Adrenal gland (tissue), 5 donors: ENCODE results near the gene GNB1L.

Source experiments
- POLR2A ChIP-seq, 2 donors: fragments of 450-650 bp; IDR thresholded peaks; one replicate each; pipeline ENCODE4 v1.6.1; 2017; ENCODE audit warnings: antibody characterized with exemption in 2 of 2, mild to moderate bottlenecking in 2 of 2, moderate library complexity in 1 of 2
- TF ChIP-seq, protein P1 (sequence below), 6 experiments: fragments of 450-650 bp in 4 of 6; fragments of 200-600 bp in 2 of 6; sonication (generic) in 1 of 6; IDR thresholded peaks; 1 replicate in 5 of 6; 2 replicates in 1 of 6; pipeline versions ENCODE4 v1.5.1 to v1.8.0; 2016 to 2021; ENCODE audit warnings: antibody characterized with exemption in 6 of 6, mild to moderate bottlenecking in 2 of 6, moderate library complexity in 1 of 6
- donor health status: DM: no; HTN: no; CAD: no.

DNA sequence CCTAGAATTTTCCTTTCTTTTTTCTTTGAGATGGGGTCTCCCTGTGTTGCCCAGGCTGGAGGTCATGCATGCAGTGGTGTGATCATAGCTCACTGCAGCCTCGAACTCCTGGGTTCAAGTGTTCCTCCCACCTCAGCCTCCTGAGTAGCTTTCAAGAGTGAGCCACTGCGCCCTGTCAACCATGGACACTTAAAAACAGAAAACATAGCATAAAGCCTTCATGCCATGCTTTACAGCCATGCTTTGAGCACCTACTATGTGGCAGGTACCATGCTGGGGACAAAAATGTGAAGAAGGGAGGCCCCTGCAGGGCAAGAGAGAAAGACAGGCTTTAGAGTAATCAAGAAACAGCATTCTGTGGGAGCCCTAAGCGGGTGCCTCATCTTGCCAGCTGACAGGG is 13.7 kb upstream of the GNB1L start:
- TF ChIP-seq, protein P1, sequence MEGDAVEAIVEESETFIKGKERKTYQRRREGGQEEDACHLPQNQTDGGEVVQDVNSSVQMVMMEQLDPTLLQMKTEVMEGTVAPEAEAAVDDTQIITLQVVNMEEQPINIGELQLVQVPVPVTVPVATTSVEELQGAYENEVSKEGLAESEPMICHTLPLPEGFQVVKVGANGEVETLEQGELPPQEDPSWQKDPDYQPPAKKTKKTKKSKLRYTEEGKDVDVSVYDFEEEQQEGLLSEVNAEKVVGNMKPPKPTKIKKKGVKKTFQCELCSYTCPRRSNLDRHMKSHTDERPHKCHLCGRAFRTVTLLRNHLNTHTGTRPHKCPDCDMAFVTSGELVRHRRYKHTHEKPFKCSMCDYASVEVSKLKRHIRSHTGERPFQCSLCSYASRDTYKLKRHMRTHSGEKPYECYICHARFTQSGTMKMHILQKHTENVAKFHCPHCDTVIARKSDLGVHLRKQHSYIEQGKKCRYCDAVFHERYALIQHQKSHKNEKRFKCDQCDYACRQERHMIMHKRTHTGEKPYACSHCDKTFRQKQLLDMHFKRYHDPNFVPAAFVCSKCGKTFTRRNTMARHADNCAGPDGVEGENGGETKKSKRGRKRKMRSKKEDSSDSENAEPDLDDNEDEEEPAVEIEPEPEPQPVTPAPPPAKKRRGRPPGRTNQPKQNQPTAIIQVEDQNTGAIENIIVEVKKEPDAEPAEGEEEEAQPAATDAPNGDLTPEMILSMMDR (IDR thresholded peaks at IDR 0.05), result no peak
- no peak for TF ChIP-seq POLR2A (IDR thresholded peaks at IDR 0.05)
